K562 (cell line): ENCODE results near the gene CCNI. TPM values are rescaled to one million over a fixed set of nuclear protein-coding genes. Genes with fewer than 3 reads are reported as not detected.
A peak's percentile ranks its signal among the peaks of the same experiment; 100 is the strongest.

Experiments used
- CAMTA2 ChIP-seq: fragments of 250-450 bp; sonication (Bioruptor Pico); conservative IDR thresholded peaks from 2 replicates; pipeline ENCODE4 v1.5.1; 2022
- EHMT2 ChIP-seq: fragments of 450-650 bp; IDR thresholded peaks from 2 replicates; pipeline ENCODE4 v1.6.1; 2018; ENCODE audit warnings: antibody characterized with exemption
- FOXM1 ChIP-seq, 2 experiments: fragments of 450-650 bp in 1 of 2; sonication (generic) in 1 of 2; formaldehyde crosslinking in 1 of 2; IDR thresholded peaks; 2 replicates each; pipeline versions ENCODE4 v1.6.1 to v1.9.0; 2017 to 2022; ENCODE audit warnings: low read depth in 2 of 2, mild to moderate bottlenecking in 2 of 2, missing genetic modification reagents in 1 of 2, moderate library complexity in 1 of 2
- KAT2B ChIP-seq: IDR thresholded peaks from one replicate; pipeline ENCODE4 v1.6.1; 2012; ENCODE audit warnings: low read depth, mild to moderate bottlenecking, control low read depth, inconsistent platforms, low read length, moderate library complexity
- KDM1A ChIP-seq, 2 experiments: fragments of 450-650 bp; IDR thresholded peaks; 2 replicates each; pipeline ENCODE4 v1.6.1; 2016; ENCODE audit warnings: mild to moderate bottlenecking in 2 of 2
- KLF10 ChIP-seq: fragments of 250-450 bp; sonication (Bioruptor Pico); IDR thresholded peaks from 2 replicates; pipeline ENCODE4 v1.6.1; 2021; ENCODE audit warnings: matching md5 sums
- POLR2AphosphoS5 ChIP-seq: IDR thresholded peaks from 2 replicates; pipeline ENCODE4 v1.6.1; 2011; ENCODE audit warnings: mild to moderate bottlenecking, low read depth, low read length, moderate library complexity; ENCODE audit not compliant: control insufficient read depth, insufficient read depth
- RBM14 ChIP-seq: fragments of 200-400 bp; formaldehyde crosslinking; IDR thresholded peaks from 2 replicates; pipeline ENCODE4 v1.6.1; 2018; ENCODE audit warnings: low read depth, mild to moderate bottlenecking, low read length, moderate library complexity, borderline replicate concordance; ENCODE audit not compliant: insufficient read depth
- TBL1XR1 ChIP-seq, 2 experiments: IDR thresholded peaks; 2 replicates each; pipeline ENCODE4 v1.6.1; 2012; ENCODE audit warnings: improper control_type of control experiment in 2 of 2, low read length in 2 of 2, mild to moderate bottlenecking in 1 of 2
- TOE1 ChIP-seq, 2 experiments: fragments of 450-650 bp in 1 of 2; sonication (generic) in 1 of 2; formaldehyde crosslinking in 1 of 2; IDR thresholded peaks; 2 replicates each; pipeline versions ENCODE4 v1.7.1 to v1.8.0; 2016 to 2022; ENCODE audit warnings: borderline replicate concordance in 2 of 2, mild to moderate bottlenecking in 2 of 2, antibody characterized with exemption in 1 of 2, inconsistent platforms in 1 of 2, low read depth in 1 of 2, missing genetic modification reagents in 1 of 2, moderate library complexity in 1 of 2
- polyA plus RNA-seq, 8 experiments: library from polyadenylated mRNA; depleted of rRNA in 4 of 8; stranded (reverse) in 5 of 8; unstranded in 3 of 8; fragments of >200 nt; fragmentation: Nextera tagmentation in 2 of 8; fragmentation: Illumina TruSeq in 1 of 8; extraction: Ambion mirVana in 2 of 8; extraction: Trizol in 1 of 8; gene quantifications; 2 replicates each; pipeline versions ENCODE4 v1.2.1 to v1.2.3, GENCODE V29; 2011 to 2014; ENCODE audit warnings: inconsistent platforms in 1 of 8, missing spikeins in 1 of 8
- total RNA-seq, 7 experiments: library from RNA; depleted of rRNA in 6 of 7; stranded (reverse); fragments of >200 nt in 6 of 7; fragmentation: Illumina TruSeq in 2 of 7; extraction: Trizol in 2 of 7; gene quantifications; 2 replicates each; pipeline versions ENCODE4 v1.2.1 to v1.2.3, GENCODE V29; 2011 to 2021; ENCODE audit warnings: low replicate concordance in 1 of 7
- TF ChIP-seq, protein P1 (sequence below): fragments of 450-650 bp; IDR thresholded peaks from 2 replicates; pipeline ENCODE4 v1.6.1; 2014; ENCODE audit warnings: low read depth, mild to moderate bottlenecking, moderate library complexity, borderline replicate concordance
- TF ChIP-seq, protein P2 (sequence below): sonication (generic); formaldehyde crosslinking; IDR thresholded peaks from 2 replicates; pipeline ENCODE4 v1.8.0; 2023; ENCODE audit warnings: mild to moderate bottlenecking, missing genetic modification reagents
- TF ChIP-seq, protein P3 (sequence below): fragments of 200-800 bp; sonication (Bioruptor generic); IDR thresholded peaks from 2 replicates; pipeline ENCODE4 v1.6.1; 2017; ENCODE audit warnings: missing genetic modification characterization, missing compliant biosample characterization
- TF ChIP-seq, protein P4 (sequence below): fragments of 250-450 bp; sonication (Bioruptor Pico); IDR thresholded peaks from 2 replicates; pipeline ENCODE4 v1.5.0; 2021
- TF ChIP-seq, protein P5 (sequence below), 3 experiments: IDR thresholded peaks in 2 of 3; conservative IDR thresholded peaks in 1 of 3; 2 replicates each; pipeline ENCODE4 v1.5.1; 2011 to 2012; ENCODE audit warnings: low read length in 3 of 3, mild to moderate bottlenecking in 3 of 3, control low read depth in 2 of 3, improper control_type of control experiment in 1 of 3, inconsistent platforms in 1 of 3, low read depth in 1 of 3, mixed read lengths in 1 of 3, moderate library complexity in 1 of 3; ENCODE audit not compliant: insufficient read depth in 2 of 3
- TF ChIP-seq, protein P6 (sequence below): sonication (generic); formaldehyde crosslinking; IDR thresholded peaks from 2 replicates; pipeline ENCODE4 v1.8.0; 2022; ENCODE audit warnings: missing genetic modification reagents, mild to moderate bottlenecking, moderate library complexity, borderline replicate concordance

The CCNI gene
- total and polyA plus RNA-seq, 9 of the 15 experiments (the other 6 are each of a cell fraction or from before 2014, with no cell fraction given), result 43.3 to 159 (median 98.5) TPM

DNA sequence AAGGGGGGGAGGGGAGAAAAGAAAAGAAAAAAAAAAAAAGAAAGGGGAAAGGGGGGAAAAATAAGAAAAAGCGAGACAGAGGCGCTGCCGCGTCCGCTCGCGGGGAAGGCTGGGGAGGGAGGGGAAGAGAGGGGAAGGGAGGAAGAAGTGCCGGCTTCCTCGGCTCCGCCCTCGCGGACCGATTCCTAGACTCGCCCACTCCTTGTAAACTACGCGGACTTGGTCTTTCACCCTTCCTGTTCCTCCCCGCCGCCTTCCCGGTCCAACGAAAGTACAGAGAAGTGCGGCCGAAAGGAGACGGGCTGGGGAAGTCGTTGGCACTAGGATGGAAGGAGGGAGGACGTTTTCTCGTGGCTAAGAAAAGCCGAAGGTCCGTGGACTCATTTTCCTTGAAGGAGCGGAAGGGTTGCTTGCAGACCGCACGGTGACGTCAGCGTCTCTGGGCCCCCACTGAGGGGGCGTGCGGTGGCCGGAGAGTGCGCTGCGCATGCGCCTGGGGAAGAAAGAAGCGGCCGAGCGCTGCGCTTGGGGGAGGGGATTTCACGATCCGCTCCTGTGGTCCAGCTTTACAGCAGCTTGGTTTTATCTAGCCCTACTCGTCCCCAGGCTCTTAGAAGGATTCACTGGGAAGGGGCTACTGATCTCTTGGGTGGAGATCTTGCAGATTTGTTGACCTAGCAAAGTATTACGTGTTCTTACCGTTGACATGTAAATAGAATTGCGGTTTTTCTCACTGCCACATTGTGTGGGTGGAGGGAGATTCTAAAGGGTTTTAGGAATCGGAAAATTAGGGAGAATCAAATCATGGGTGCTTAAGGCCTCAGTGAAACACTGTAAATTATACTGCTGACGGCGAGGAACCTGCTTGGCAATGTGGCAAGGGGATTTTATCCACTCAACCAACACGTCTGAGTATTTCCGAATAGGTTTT lies at the start of gene CCNI (continued):
- TF ChIP-seq, protein P1, sequence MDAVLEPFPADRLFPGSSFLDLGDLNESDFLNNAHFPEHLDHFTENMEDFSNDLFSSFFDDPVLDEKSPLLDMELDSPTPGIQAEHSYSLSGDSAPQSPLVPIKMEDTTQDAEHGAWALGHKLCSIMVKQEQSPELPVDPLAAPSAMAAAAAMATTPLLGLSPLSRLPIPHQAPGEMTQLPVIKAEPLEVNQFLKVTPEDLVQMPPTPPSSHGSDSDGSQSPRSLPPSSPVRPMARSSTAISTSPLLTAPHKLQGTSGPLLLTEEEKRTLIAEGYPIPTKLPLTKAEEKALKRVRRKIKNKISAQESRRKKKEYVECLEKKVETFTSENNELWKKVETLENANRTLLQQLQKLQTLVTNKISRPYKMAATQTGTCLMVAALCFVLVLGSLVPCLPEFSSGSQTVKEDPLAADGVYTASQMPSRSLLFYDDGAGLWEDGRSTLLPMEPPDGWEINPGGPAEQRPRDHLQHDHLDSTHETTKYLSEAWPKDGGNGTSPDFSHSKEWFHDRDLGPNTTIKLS, result peak; percentile 87; the same call in 1 of the 2 replicates
- TF ChIP-seq KAT2B, result no peak
- TF ChIP-seq, protein P2, sequence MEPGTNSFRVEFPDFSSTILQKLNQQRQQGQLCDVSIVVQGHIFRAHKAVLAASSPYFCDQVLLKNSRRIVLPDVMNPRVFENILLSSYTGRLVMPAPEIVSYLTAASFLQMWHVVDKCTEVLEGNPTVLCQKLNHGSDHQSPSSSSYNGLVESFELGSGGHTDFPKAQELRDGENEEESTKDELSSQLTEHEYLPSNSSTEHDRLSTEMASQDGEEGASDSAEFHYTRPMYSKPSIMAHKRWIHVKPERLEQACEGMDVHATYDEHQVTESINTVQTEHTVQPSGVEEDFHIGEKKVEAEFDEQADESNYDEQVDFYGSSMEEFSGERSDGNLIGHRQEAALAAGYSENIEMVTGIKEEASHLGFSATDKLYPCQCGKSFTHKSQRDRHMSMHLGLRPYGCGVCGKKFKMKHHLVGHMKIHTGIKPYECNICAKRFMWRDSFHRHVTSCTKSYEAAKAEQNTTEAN (CRISPR knock-in tag), result no peak
- TF ChIP-seq KLF10 (CRISPR knock-in tag), result no peak
- TF ChIP-seq FOXM1 (IDR thresholded peaks at IDR 0.05; ENCODE audit: low read depth), result peak; percentile 70
- TF ChIP-seq FOXM1 (CRISPR knock-in tag; IDR thresholded peaks at IDR 0.05; ENCODE audit: low read depth), result 0 out of 2 replicates have a peak, but pooled peaks have one; percentile 41
- TF ChIP-seq RBM14, result no peak
- TF ChIP-seq EHMT2, result 0 out of 2 replicates have a peak, but pooled peaks have one; percentile 51
- TF ChIP-seq, protein P3, sequence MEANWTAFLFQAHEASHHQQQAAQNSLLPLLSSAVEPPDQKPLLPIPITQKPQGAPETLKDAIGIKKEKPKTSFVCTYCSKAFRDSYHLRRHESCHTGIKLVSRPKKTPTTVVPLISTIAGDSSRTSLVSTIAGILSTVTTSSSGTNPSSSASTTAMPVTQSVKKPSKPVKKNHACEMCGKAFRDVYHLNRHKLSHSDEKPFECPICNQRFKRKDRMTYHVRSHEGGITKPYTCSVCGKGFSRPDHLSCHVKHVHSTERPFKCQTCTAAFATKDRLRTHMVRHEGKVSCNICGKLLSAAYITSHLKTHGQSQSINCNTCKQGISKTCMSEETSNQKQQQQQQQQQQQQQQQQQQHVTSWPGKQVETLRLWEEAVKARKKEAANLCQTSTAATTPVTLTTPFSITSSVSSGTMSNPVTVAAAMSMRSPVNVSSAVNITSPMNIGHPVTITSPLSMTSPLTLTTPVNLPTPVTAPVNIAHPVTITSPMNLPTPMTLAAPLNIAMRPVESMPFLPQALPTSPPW (CRISPR knock-in tag), result peak; percentile 94
- TF ChIP-seq POLR2AphosphoS5, result peak; percentile 87
- TF ChIP-seq, protein P4, sequence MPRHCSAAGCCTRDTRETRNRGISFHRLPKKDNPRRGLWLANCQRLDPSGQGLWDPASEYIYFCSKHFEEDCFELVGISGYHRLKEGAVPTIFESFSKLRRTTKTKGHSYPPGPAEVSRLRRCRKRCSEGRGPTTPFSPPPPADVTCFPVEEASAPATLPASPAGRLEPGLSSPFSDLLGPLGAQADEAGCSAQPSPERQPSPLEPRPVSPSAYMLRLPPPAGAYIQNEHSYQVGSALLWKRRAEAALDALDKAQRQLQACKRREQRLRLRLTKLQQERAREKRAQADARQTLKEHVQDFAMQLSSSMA (CRISPR knock-in tag), result 0 out of 2 replicates have a peak, but pooled peaks have one; percentile 56
- TF ChIP-seq, protein P5, sequence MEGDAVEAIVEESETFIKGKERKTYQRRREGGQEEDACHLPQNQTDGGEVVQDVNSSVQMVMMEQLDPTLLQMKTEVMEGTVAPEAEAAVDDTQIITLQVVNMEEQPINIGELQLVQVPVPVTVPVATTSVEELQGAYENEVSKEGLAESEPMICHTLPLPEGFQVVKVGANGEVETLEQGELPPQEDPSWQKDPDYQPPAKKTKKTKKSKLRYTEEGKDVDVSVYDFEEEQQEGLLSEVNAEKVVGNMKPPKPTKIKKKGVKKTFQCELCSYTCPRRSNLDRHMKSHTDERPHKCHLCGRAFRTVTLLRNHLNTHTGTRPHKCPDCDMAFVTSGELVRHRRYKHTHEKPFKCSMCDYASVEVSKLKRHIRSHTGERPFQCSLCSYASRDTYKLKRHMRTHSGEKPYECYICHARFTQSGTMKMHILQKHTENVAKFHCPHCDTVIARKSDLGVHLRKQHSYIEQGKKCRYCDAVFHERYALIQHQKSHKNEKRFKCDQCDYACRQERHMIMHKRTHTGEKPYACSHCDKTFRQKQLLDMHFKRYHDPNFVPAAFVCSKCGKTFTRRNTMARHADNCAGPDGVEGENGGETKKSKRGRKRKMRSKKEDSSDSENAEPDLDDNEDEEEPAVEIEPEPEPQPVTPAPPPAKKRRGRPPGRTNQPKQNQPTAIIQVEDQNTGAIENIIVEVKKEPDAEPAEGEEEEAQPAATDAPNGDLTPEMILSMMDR (IDR thresholded peaks at IDR 0.05 in 2 of 3, conservative IDR thresholded peaks at IDR 0.05 in 1 of 3; ENCODE audit: insufficient read depth in 2 of 3, low read depth in 1 of 3, low read length in 3 of 3), result no peak
- TF ChIP-seq, protein P6, sequence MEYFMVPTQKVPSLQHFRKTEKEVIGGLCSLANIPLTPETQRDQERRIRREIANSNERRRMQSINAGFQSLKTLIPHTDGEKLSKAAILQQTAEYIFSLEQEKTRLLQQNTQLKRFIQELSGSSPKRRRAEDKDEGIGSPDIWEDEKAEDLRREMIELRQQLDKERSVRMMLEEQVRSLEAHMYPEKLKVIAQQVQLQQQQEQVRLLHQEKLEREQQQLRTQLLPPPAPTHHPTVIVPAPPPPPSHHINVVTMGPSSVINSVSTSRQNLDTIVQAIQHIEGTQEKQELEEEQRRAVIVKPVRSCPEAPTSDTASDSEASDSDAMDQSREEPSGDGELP, result peak; percentile 89
- peak; percentile 90 for TF ChIP-seq TOE1 (IDR thresholded peaks at IDR 0.05; ENCODE audit: borderline replicate concordance)
- TF ChIP-seq TOE1 (CRISPR knock-in tag; IDR thresholded peaks at IDR 0.05; ENCODE audit: borderline replicate concordance, low read depth), result 0 out of 2 replicates have a peak, but pooled peaks have one; percentile 50
- TF ChIP-seq CAMTA2 (CRISPR knock-in tag), result no peak
- TF ChIP-seq KDM1A (IDR thresholded peaks at IDR 0.05), result peak; percentile 71 to 87; a peak in 3 of 4 replicates
- TF ChIP-seq TBL1XR1 (IDR thresholded peaks at IDR 0.05; ENCODE audit: low read length in 2 of 2), result no peak
